GM19324 (cell line): ENCODE measurements around the gene PSD4.
"Not testable (repeated sequence)": the region's sequence is repeated elsewhere in the genome, so short reads cannot be mapped to it uniquely, and the experiment has no call there.

Experiments used
- ATAC-seq: cut with Tn5 transposase; IDR thresholded peaks from one replicate; pipeline ENCODE4 v1.9.1; 2021; ENCODE audit warnings: mild to moderate bottlenecking, moderate library complexity; ENCODE audit not compliant: unreplicated experiment, low FRiP score

The PSD4 gene

GRCh38 chr2:113234721-113235346 is 61.1 kb downstream of the PSD4 start:
- ATAC-seq, result no peak

- not testable (repeated sequence) for ATAC-seq
These were observed 61.8 kb downstream of the PSD4 start for GRCh38 chr2:113235347-113236226.

- no peak for ATAC-seq
These were observed 62.8 kb downstream of the PSD4 start for GRCh38 chr2:113236367-113237159.

GRCh38 chr2:113237604-113238160 is 63.9 kb downstream of the PSD4 start:
- no peak for ATAC-seq

- ATAC-seq, result no peak
These were observed 65.4 kb downstream of the PSD4 start for GRCh38 chr2:113238871-113239839.

- no peak for ATAC-seq
These were observed 66.6 kb downstream of the PSD4 start for GRCh38 chr2:113240150-113240914.

- ATAC-seq, result no peak
These were observed 67.4 kb downstream of the PSD4 start for GRCh38 chr2:113240915-113241911.

- ATAC-seq, result no peak
These were observed 68.6 kb downstream of the PSD4 start for GRCh38 chr2:113242327-113242726.

- ATAC-seq, result no peak
These were observed 71.5 kb downstream of the PSD4 start for GRCh38 chr2:113245276-113245711.

GRCh38 chr2:113246606-113247005 is 72.8 kb downstream of the PSD4 start:
- no peak for ATAC-seq

GRCh38 chr2:113248997-113249770 is 75.4 kb downstream of the PSD4 start:
- ATAC-seq, result no peak

- no peak for ATAC-seq
These were observed 77.3 kb downstream of the PSD4 start for GRCh38 chr2:113251118-113251517.

- no peak for ATAC-seq
These were observed 78.3 kb downstream of the PSD4 start for GRCh38 chr2:113252047-113252590.

GRCh38 chr2:113253453-113253852 is 79.7 kb downstream of the PSD4 start:
- ATAC-seq, result no peak

- no peak for ATAC-seq
These were observed 81.6 kb downstream of the PSD4 start for GRCh38 chr2:113255140-113256070.
